ENCODE data around the gene LRRC9.

LRRC9 gene

DNA sequence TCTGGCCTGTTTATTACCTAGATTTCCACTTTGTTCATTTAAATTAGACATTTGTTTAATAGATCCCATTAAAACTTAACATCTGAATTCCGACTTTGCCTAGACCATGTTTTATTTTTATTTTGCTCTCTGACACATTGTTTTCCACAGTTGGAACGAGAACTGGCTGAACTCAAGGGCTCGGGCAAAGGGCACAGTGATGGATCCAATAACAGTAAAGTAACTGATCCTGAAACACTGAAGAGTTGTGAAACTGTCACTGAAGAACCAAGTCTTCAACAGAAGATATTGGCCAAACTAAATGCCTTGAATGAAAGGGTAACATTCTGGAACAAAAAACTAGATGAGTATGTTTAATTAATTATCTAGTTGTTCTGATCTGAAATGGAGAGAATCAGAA, 39.7 kb downstream of the LRRC9 start:
- TF ChIP-seq, protein P1, sequence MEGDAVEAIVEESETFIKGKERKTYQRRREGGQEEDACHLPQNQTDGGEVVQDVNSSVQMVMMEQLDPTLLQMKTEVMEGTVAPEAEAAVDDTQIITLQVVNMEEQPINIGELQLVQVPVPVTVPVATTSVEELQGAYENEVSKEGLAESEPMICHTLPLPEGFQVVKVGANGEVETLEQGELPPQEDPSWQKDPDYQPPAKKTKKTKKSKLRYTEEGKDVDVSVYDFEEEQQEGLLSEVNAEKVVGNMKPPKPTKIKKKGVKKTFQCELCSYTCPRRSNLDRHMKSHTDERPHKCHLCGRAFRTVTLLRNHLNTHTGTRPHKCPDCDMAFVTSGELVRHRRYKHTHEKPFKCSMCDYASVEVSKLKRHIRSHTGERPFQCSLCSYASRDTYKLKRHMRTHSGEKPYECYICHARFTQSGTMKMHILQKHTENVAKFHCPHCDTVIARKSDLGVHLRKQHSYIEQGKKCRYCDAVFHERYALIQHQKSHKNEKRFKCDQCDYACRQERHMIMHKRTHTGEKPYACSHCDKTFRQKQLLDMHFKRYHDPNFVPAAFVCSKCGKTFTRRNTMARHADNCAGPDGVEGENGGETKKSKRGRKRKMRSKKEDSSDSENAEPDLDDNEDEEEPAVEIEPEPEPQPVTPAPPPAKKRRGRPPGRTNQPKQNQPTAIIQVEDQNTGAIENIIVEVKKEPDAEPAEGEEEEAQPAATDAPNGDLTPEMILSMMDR (IDR thresholded peaks at IDR 0.05; ENCODE audit: borderline replicate concordance, insufficient read depth, low read depth, low read length) = no peak
- H3K4me3 ChIP-seq (ENCODE audit: low read depth, low read length) = no peak overlapping the region

DNA sequence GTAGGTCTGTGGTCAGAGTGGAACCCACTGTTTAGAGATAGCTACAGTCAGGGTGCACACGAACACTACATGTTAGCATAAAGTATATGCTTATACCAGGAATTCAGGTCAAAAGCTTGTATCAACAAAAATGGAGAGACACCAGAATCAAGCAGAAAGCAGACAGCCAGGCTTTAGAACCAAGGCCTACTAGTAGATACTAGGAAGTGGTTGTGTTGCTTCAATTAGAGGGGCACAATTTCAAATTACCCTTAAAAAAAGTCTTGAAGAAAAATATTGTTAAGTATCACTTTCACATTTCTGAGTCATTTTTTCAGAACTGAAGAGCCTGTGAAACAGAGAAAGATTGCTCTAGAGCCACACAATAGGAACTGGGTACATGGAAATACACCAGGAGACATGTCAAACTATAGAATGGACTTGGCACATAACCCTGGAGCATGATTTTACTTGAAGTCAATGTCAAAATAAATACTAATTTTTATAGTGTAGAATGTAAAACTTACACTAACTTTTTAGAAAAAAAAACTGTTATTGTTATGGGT, 41.6 kb downstream of the LRRC9 start:
- no peak overlapping the region for H3K4me3 ChIP-seq (ENCODE audit: low read depth, low read length)
- TF ChIP-seq, protein P1 (IDR thresholded peaks at IDR 0.05; ENCODE audit: borderline replicate concordance, insufficient read depth, low read depth, low read length) = no peak

DNA sequence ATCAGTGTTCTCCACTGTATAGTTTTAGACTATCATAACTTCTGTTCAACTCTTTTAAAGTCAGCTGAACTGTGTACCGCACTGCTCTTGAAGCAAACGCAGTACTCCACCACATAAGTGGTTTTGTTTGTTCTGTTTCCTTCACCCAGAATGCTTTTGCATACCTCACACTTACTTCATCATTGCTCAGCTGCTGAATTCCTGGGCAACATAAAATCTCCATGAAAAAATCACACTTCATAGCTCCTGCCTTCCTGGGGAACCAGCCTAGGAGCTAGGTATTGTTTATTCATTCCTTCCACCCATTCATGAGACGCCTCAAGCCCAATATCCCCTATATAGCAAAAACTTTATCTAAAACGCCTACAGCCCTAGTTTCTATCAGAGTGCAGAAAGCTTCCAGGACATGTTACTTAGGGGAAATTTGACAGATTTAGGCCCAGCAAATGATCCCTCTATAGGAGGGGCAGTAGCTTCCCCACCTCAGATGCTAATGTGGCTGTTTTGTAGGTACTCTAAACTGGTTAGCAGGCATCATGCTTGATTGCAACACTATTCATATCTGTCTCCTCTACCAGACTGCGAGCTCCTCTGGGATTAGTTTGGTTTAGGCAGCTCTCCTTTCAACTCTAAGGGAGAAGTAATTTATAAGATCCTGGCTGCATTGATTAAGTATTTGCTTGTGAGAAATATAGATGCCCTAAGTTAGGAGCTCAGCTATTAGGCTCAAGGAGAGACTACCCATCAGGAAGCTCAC, 44.5 kb downstream of the LRRC9 start:
- no peak overlapping the region for H3K4me3 ChIP-seq (ENCODE audit: low read depth, low read length)
- TF ChIP-seq, protein P1 (IDR thresholded peaks at IDR 0.05; ENCODE audit: borderline replicate concordance, insufficient read depth, low read depth, low read length) = no peak

DNA sequence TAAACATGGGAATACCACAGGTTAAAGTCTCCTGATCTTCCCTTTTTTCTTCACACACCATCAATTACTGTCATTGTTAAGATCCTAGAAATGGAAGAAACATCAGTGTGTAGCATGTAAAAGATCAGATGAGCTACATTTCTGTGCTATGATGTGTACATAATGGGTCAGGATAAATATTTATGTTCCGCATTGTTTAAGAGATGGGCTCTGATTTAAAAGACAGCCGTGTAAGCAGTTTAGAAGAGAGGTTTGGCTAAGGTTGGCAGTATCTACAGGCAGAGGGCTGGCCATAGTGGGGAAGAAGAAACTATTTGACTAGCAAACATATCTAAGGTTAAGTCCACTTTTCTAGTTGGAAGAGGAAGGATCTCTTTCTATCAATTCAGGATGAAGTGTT, 49.4 kb downstream of the LRRC9 start:
- TF ChIP-seq, protein P1 (IDR thresholded peaks at IDR 0.05; ENCODE audit: borderline replicate concordance, insufficient read depth, low read depth, low read length) = no peak
- H3K4me3 ChIP-seq (ENCODE audit: low read depth, low read length) = no peak overlapping the region

DNA sequence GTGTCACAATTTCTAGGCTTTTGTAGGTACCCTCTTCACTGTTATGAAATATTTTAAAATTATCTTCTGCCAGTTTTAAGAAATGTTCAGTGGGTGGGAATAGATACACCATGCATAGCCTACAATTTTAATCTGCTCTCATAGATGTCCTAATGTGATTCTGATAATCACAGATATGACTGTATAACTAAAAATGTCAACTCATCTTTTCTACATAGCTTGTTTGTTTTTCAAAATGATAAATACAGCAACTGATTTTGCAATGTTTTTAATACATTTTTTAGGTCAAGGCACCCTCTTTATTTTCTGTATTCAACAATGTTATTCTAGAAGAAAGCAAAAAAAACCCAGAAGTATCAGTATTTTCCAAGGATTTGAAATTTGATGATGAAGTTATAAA, 61.6 kb downstream of the LRRC9 start:
- H3K4me3 ChIP-seq (ENCODE audit: low read depth, low read length) = no peak overlapping the region
- TF ChIP-seq, protein P1 (IDR thresholded peaks at IDR 0.05; ENCODE audit: borderline replicate concordance, insufficient read depth, low read depth, low read length) = no peak

DNA sequence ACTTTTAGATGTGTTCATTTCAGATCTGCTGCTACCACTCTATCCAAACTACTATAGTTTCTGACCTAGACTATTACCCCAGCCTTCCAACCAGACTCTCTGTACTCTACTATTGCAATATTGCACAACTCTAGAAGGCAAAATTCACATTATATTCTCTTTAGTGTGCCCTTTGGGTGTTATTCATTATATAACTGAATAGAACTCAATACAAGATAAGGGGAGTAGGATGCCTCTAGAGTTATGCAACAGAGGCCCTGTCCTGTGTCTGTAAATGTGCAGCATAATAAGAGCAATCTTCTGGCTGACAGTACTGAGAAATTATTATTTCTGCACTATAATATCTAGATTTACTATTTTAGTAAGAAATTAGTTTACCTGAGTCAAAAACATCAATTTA, 63.1 kb downstream of the LRRC9 start:
- H3K4me3 ChIP-seq (ENCODE audit: low read depth, low read length) = no peak overlapping the region
- TF ChIP-seq, protein P1 (IDR thresholded peaks at IDR 0.05; ENCODE audit: borderline replicate concordance, insufficient read depth, low read depth, low read length) = no peak

DNA sequence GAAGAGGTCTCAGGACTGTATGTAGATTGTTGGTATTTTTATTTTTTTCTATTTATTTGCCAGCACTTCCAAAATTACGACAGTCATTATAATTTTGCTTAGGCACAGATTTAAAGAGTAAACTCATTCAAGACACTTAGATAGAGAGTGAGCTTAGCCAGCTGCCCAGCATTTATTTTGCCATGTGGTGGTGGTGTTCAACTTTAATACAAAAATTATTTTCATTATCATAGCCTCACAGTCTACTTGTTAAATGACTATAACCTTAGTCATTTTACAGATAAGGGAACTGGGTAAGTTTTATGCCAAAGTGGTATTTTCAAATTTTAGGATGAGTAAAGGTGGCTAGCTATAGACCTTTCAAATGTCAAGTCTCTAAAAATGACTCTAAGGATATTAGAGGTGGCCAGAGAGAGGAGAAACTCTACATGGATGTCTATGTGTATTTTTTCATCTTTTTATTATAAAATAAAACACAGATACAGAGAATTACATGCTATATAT, 66.7 kb downstream of the LRRC9 start:
- TF ChIP-seq, protein P1 (IDR thresholded peaks at IDR 0.05; ENCODE audit: borderline replicate concordance, insufficient read depth, low read depth, low read length) = no peak
- no peak overlapping the region for H3K4me3 ChIP-seq (ENCODE audit: low read depth, low read length)
